ENCODE data around the gene GPN2.

Gene GPN2

DNA sequence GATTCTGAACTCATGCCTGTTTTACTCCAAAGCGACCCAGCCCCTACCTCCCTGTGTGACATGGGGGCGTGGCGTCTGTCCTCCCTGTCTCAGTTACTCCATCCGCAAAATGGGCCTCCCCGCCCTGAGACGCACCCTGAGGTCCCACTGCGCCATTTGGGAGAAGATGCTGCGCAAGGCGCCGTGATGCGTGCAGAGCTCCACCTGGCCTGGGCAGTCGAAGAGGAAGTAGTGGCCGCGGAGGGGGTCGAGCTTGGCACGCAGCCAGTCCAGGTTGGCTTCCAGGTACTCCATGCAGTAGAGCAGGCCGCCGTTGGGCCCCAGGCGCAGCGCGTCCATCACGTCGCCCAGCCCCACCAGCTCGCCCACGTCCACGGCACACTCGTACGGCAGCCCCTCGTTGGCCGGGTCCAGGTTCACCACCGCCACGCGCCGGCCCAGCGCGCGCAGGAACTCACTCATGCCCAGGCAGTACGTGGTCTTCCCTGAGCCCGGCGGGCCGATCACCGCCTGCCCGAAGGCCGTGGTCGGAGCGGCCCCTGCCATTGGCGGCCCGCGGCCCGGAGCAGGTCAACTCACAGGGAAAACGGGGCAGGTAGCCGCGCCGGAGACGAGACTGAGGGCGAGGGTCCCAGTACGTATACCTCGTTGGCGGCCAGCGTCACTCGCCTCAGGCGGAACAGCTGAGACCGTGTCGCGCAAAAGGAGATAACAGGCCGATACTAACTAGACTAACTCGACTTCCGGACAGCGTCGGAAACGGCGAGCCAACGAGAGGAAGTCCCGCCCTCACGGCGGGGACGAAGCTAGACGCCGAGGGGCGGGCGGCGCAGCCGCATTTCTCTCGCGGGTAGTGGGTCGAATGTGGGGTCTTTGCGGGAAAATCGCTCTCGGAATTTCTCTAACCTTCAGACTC, at the start of gene GPN2:
Gene GPN2, minus strand, starts transcription at position 733 of the 916 bp plus-strand sequence. Its CDS starts 187 bp downstream, at position 546.
- DNase-seq (ENCODE audit: low spot score), result peak; percentile 96
- in situ Hi-C loops (cut with MboI; ENCODE audit: low pct_unique_long_range_greater_than_20kb, low sequenced_read_pairs, unreplicated experiment), result no loop called here
- TF ChIP-seq, protein P1, sequence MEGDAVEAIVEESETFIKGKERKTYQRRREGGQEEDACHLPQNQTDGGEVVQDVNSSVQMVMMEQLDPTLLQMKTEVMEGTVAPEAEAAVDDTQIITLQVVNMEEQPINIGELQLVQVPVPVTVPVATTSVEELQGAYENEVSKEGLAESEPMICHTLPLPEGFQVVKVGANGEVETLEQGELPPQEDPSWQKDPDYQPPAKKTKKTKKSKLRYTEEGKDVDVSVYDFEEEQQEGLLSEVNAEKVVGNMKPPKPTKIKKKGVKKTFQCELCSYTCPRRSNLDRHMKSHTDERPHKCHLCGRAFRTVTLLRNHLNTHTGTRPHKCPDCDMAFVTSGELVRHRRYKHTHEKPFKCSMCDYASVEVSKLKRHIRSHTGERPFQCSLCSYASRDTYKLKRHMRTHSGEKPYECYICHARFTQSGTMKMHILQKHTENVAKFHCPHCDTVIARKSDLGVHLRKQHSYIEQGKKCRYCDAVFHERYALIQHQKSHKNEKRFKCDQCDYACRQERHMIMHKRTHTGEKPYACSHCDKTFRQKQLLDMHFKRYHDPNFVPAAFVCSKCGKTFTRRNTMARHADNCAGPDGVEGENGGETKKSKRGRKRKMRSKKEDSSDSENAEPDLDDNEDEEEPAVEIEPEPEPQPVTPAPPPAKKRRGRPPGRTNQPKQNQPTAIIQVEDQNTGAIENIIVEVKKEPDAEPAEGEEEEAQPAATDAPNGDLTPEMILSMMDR (IDR thresholded peaks at IDR 0.05; ENCODE audit: extremely low read depth, insufficient read depth, missing control alignments), result no peak

DNA sequence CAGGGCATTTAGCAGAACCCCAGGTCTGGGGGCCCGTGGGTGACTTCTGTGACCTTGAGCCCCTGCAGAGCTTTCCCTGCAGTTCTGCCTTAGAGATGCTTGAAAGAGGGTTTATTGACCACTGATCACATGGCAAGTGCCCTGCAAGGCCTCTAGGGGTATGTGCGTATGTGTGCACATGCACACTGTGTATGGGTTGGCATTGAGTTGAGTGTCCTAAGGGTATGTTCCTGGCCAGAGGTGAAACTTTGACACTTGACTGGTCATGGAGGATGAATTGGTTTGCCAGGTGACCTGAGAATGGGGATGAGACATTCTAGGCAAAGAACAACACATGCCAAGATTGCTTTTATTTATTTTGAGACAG, 48.6 kb upstream of the GPN2 start:
- DNase-seq (ENCODE audit: low spot score), result no peak
- TF ChIP-seq, protein P1 (IDR thresholded peaks at IDR 0.05; ENCODE audit: extremely low read depth, insufficient read depth, missing control alignments), result no peak
- in situ Hi-C loops (cut with MboI; ENCODE audit: low pct_unique_long_range_greater_than_20kb, low sequenced_read_pairs, unreplicated experiment), result no loop called here

DNA sequence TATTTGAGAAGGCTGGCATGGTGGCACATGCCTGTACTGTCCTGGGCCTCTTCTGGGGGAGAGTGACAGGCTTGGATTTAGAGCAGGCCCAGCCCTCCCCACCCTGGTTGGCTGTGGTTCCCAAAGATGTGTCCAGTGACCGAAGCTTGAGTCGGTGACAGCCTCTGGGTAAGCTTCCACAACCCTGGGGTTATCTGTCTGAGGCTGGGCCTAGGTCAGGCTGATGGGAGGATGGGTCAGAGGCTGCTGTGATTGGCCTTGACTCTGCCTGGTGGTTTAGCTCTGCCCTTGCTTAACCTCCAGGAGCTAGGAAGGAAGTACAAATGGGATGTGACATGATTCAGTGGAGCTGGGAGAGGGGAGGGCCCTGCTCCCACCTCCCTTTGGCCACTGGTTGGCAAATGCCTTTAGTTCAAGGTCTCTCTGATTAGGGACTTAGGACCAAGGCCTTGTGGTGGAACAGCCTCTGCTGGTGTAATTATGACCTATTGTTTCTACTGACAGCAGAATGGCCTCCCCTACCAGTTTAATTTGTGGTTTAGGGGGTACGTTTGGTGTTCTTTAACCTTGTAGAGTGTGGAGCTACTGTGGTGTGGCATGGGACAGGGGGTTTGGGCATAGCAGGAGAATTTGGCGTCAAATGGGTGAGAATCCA, 48.0 kb upstream of the GPN2 start:
- TF ChIP-seq, protein P1 (IDR thresholded peaks at IDR 0.05; ENCODE audit: extremely low read depth, insufficient read depth, missing control alignments), result no peak
- in situ Hi-C loops (cut with MboI; ENCODE audit: low pct_unique_long_range_greater_than_20kb, low sequenced_read_pairs, unreplicated experiment), result no loop called here
- no peak for DNase-seq (ENCODE audit: low spot score)

DNA sequence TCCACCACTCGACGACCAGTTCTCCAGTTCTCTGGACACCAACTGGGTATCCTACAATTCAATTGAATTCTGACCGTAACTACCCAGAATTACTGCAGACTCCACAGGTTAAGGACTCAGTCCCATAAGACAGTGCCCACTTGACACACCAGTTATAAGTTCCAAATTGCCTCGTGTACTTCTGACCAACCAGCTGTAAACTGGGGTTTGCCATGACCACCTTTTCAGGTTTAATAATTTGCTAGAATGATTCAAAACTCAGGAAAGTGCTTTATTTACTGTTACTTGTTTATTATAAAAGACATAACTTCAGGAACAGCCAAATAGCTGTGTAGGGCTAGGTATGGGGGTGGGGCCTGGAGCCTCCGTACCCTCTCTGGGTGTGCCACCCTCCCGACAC, 46.7 kb upstream of the GPN2 start:
- in situ Hi-C loops (cut with MboI; ENCODE audit: low pct_unique_long_range_greater_than_20kb, low sequenced_read_pairs, unreplicated experiment), result no loop called here
- no peak for DNase-seq (ENCODE audit: low spot score)
- TF ChIP-seq, protein P1 (IDR thresholded peaks at IDR 0.05; ENCODE audit: extremely low read depth, insufficient read depth, missing control alignments), result no peak

DNA sequence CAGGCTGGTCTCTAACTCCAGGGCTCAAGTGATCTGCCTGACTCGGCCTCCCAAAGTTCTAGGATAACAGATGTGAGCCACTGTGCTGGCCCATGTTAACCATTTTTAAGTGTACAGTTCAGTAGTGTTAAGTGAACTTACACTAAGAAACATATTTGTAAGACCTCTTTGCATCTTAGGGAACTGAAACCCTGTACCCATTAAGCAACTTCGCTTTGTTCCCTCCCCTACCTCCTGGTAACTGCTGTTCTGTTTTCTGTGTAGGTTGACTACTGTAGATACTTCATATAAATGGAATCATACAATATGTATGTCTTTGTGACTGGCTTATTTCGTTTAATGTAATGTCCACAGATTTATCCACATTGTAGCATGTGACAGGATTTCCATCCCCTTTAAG, 42.4 kb upstream of the GPN2 start:
- DNase-seq (ENCODE audit: low spot score), result peak; percentile 51
- TF ChIP-seq, protein P1 (IDR thresholded peaks at IDR 0.05; ENCODE audit: extremely low read depth, insufficient read depth, missing control alignments), result no peak
- in situ Hi-C loops (cut with MboI; ENCODE audit: low pct_unique_long_range_greater_than_20kb, low sequenced_read_pairs, unreplicated experiment), result no loop called here

DNA sequence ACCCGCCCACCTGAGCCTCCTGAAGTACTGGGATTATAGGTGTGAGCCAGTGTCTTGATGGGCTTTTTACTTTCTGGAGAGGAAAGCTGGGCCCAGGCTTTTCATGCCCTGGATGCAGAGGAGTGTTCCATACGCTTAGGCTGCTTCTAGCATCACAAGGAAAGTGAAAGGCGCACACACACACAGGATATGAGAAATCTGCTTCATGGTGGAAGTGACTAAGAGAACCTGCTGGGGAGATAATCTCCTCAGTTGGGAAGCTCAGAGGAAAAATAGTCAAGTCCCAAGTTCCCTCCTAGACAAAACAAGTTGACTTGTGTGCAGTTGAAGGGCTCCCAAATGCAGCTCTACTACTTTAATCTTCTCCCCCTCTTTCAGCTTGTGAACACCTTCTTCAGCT, 33.6 kb upstream of the GPN2 start:
- no peak for DNase-seq (ENCODE audit: low spot score)
- TF ChIP-seq, protein P1 (IDR thresholded peaks at IDR 0.05; ENCODE audit: extremely low read depth, insufficient read depth, missing control alignments), result no peak
- in situ Hi-C loops (cut with MboI; ENCODE audit: low pct_unique_long_range_greater_than_20kb, low sequenced_read_pairs, unreplicated experiment), result no loop called here
